Endothelial cell of umbilical vein (primary cell): ENCODE results near the gene SLC2A14. TPM values are rescaled to one million over a fixed set of nuclear protein-coding genes. Genes with fewer than 3 reads are reported as not detected.
A peak's percentile ranks its signal among the peaks of the same experiment; 100 is the strongest.
"Not testable (repeated sequence)": the region's sequence is repeated elsewhere in the genome, so short reads cannot be mapped to it uniquely, and the experiment has no call there.

Experiments
- BruUV-seq: library from RNA; stranded (reverse); fragments of 400-500 nt; replicated peaks from 2 replicates; lab custom pipeline; 2021; lab: Mats Ljungman, UMichigan
- CTCF ChIA-PET: fragments of 300-600, 350-600 bp; sonication (Branson Sonifier 250); formaldehyde crosslinking; loops from one replicate; lab custom pipeline; 2021; ENCODE audit warnings: antibody characterized with exemption, inconsistent platforms; lab: Charles Lee
- POLR2A ChIA-PET: fragments of 300-600, 350-600 bp; sonication (Branson Sonifier 250); formaldehyde crosslinking; loops from one replicate; lab custom pipeline; 2021; ENCODE audit warnings: antibody characterized with exemption, inconsistent platforms; lab: Charles Lee
- DNase-seq: peaks from one replicate; pipeline ENCODE4 v3.0.0-alpha.2; 2011; ENCODE audit warnings: low read depth, low spot score
- FAIRE-seq: peaks from 2 replicates; lab custom pipeline; 2011; peaks lifted over from hg19 to GRCh38; lab: Jason Lieb, UNC
- H2AFZ ChIP-seq: 2 replicates; pipeline ENCODE4 v1.6.0; 2012; ENCODE audit warnings: low read depth, low read length, control low read depth, inconsistent platforms
- H3K27ac ChIP-seq: 2 replicates; pipeline ENCODE4 v1.5.1; 2011; ENCODE audit warnings: low read depth, mild to moderate bottlenecking, control low read depth, low read length, moderate library complexity; ENCODE audit not compliant: insufficient read depth
- H3K27me3 ChIP-seq, 2 experiments: 2 replicates each; pipeline versions ENCODE4 v1.6.0 to v1.6.1; 2011; ENCODE audit warnings: low read length in 2 of 2, mixed read lengths in 1 of 2; ENCODE audit not compliant: control insufficient read depth in 2 of 2, insufficient read depth in 2 of 2
- H3K36me3 ChIP-seq, 2 experiments: 2 replicates in 1 of 2; 3 replicates in 1 of 2; pipeline ENCODE4 v1.5.1; 2011; ENCODE audit warnings: low read length in 2 of 2, mild to moderate bottlenecking in 1 of 2, moderate library complexity in 1 of 2; ENCODE audit not compliant: control insufficient read depth in 2 of 2, insufficient read depth in 2 of 2; ENCODE audit errors: extremely low read depth in 1 of 2
- H3K4me1 ChIP-seq: 3 replicates; pipeline ENCODE4 v1.5.1; 2011; ENCODE audit warnings: mild to moderate bottlenecking, low read length; ENCODE audit not compliant: control insufficient read depth, insufficient read depth; ENCODE audit errors: extremely low read depth
- H3K4me2 ChIP-seq: 2 replicates; pipeline ENCODE4 v1.6.1; 2011; ENCODE audit warnings: low read length, control low read depth, mixed read lengths; ENCODE audit not compliant: insufficient read depth
- H3K4me3 ChIP-seq, 3 experiments: fragments of 200-600 bp in 1 of 3; sonication (generic), shearing (Covaris generic) in 1 of 3; replicated peaks in 1 of 3; 2 replicates each; pipeline ENCODE4 v1.5.1; 2011 to 2016; ENCODE audit warnings: control low read depth in 3 of 3, low read length in 3 of 3, mild to moderate bottlenecking in 2 of 3, inconsistent platforms in 1 of 3, low read depth in 1 of 3, moderate library complexity in 1 of 3; ENCODE audit not compliant: insufficient read depth in 1 of 3
- H3K79me2 ChIP-seq: 2 replicates; pipeline ENCODE4 v1.6.0; 2012; ENCODE audit warnings: low read length, inconsistent platforms; ENCODE audit not compliant: control insufficient read depth, insufficient read depth
- H3K9ac ChIP-seq: replicated peaks from 2 replicates; pipeline ENCODE3; 2011; ENCODE audit warnings: low read length, control low read depth; ENCODE audit not compliant: insufficient read depth; ENCODE audit errors: extremely low read depth
- H3K9me1 ChIP-seq: replicated peaks from 3 replicates; pipeline ENCODE4 v1.6.0; 2011; ENCODE audit warnings: mild to moderate bottlenecking, low read length; ENCODE audit not compliant: control insufficient read depth, insufficient read depth; ENCODE audit errors: extremely low read depth
- H3K9me3 ChIP-seq: replicated peaks from 2 replicates; pipeline ENCODE4 v1.5.1; 2012; ENCODE audit warnings: low read length, inconsistent platforms; ENCODE audit not compliant: control insufficient read depth, insufficient read depth
- H4K20me1 ChIP-seq: replicated peaks from 2 replicates; pipeline ENCODE3; 2011; ENCODE audit warnings: mild to moderate bottlenecking, low read length; ENCODE audit not compliant: control insufficient read depth, insufficient read depth; ENCODE audit errors: extremely low read depth
- GATA2 ChIP-seq: IDR thresholded peaks from 2 replicates; pipeline ENCODE4 v1.7.0; 2011; ENCODE audit warnings: low read depth, mild to moderate bottlenecking, moderate library complexity, mixed read lengths, low read length; ENCODE audit not compliant: insufficient read length, insufficient read depth
- POLR2AphosphoS5 ChIP-seq: IDR thresholded peaks from 2 replicates; pipeline ENCODE4 v1.6.1; 2012; ENCODE audit warnings: low read depth, mild to moderate bottlenecking, control low read depth, low read length, moderate library complexity; ENCODE audit not compliant: insufficient read depth
- dilution Hi-C: fragments of 300-500 bp; cut with MboI; formaldehyde crosslinking; loops from one replicate; pipeline ENCODE4 v1.15.0; 2019; ENCODE audit warnings: low sequenced_read_pairs; ENCODE audit not compliant: extremely low pct_ligation_motif_present
- intact Hi-C: fragments of 100-400 bp; cut with micrococcal nuclease; formaldehyde crosslinking; loops from one replicate; pipeline ENCODE4 v1.10.0; 2022
- polyA plus RNA-seq, 4 experiments: library from polyadenylated mRNA; depleted of rRNA in 3 of 4; stranded (reverse) in 3 of 4; unstranded in 1 of 4; fragments of >200 nt; gene quantifications; 2 replicates each; pipeline versions ENCODE4 v1.2.1 to v1.2.3, GENCODE V29; 2011 to 2012; ENCODE audit warnings: missing spikeins in 1 of 4
- total RNA-seq: library from RNA; stranded (reverse); gene quantifications from 2 replicates; pipeline ENCODE4 v1.2.3, GENCODE V29; 2021
- TF ChIP-seq, protein P1 (sequence below), 2 donors: IDR thresholded peaks; 1 replicate in 1 of 2; 2 replicates in 1 of 2; pipeline ENCODE4 v1.5.1; 2011; ENCODE audit warnings: low read length in 2 of 2, mild to moderate bottlenecking in 2 of 2, moderate library complexity in 2 of 2, control low read depth in 1 of 2, inconsistent platforms in 1 of 2, low read depth in 1 of 2; ENCODE audit not compliant: insufficient read depth in 1 of 2; ENCODE audit errors: extremely low read depth in 1 of 2

Gene SLC2A14
- total and polyA plus RNA-seq, 2 donors (not counting 3 experiments of a cell fraction or from before 2014, with no cell fraction given) = not detected

DNA sequence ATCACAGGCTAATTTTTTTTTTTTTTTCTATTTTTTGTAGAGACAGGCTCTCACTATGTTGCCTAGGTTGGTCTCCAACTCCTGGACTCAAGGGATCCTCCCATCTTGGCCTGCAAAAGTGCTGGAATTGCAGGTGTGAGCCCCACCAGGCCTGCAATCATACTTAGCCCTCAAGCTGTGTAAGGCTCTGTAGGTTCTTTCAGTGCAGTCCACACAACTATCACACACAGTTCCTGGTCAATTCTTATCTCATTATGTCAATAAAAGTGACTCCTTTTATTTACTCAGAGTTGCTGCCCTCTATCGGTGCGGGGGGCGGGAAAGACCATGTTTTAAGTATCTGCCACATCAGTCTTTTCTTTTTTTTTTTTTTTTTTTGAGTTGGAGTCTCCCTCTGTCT lies 34.3 kb upstream of the SLC2A14 start:
- dilution Hi-C loops = no loop called here
- Histone ChIP-seq H2AFZ (no peak overlapping the region), H3K27ac (no peak overlapping the region), H3K4me1 (peaks cover 6% of the 10 kb centered on the region), H3K4me3 (no peak overlapping the region), H3K9me1 (no peaks in the 10 kb centered on the region), H4K20me1 (no peaks in the 10 kb centered on the region), H3K79me2 (no peaks in the 10 kb centered on the region), H3K9ac (no peak overlapping the region), H3K27me3 (peaks cover 0 to 10% of the 10 kb centered on the region in 2 experiments), H3K36me3 (no peaks in the 10 kb centered on the region), H3K9me3 (no peaks in the 10 kb centered on the region), H3K4me2 (no peak overlapping the region)
- ChIA-PET POLR2A (interaction anchor here (0.6 kb wide), 1 partner anchor 29 kb away, joined by 3 read pairs; no protein-coding TSS in a partner anchor), CTCF (interaction anchor here (0.6 to 3.1 kb wide), 8 partner anchors 11 to 156 kb away, joined by 3 to 13 read pairs (median 4); no protein-coding TSS in a partner anchor)
- intact Hi-C loops = loop anchor here (1.0 to 2.0 kb wide), 4 partner anchors 47 to 230 kb away; no protein-coding TSS in a partner anchor
- TF ChIP-seq GATA2 = peak; percentile 32
- no peak for TF ChIP-seq POLR2AphosphoS5
- TF ChIP-seq, protein P1, sequence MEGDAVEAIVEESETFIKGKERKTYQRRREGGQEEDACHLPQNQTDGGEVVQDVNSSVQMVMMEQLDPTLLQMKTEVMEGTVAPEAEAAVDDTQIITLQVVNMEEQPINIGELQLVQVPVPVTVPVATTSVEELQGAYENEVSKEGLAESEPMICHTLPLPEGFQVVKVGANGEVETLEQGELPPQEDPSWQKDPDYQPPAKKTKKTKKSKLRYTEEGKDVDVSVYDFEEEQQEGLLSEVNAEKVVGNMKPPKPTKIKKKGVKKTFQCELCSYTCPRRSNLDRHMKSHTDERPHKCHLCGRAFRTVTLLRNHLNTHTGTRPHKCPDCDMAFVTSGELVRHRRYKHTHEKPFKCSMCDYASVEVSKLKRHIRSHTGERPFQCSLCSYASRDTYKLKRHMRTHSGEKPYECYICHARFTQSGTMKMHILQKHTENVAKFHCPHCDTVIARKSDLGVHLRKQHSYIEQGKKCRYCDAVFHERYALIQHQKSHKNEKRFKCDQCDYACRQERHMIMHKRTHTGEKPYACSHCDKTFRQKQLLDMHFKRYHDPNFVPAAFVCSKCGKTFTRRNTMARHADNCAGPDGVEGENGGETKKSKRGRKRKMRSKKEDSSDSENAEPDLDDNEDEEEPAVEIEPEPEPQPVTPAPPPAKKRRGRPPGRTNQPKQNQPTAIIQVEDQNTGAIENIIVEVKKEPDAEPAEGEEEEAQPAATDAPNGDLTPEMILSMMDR (IDR thresholded peaks at IDR 0.05; ENCODE audit: extremely low read depth in 1 of 2, insufficient read depth in 1 of 2, low read depth in 1 of 2, low read length in 2 of 2) = peak; percentile 45 to 55
- FAIRE-seq (peak; percentile 52), DNase-seq (peak; percentile 75)
- no TSS peak for BruUV-seq

DNA sequence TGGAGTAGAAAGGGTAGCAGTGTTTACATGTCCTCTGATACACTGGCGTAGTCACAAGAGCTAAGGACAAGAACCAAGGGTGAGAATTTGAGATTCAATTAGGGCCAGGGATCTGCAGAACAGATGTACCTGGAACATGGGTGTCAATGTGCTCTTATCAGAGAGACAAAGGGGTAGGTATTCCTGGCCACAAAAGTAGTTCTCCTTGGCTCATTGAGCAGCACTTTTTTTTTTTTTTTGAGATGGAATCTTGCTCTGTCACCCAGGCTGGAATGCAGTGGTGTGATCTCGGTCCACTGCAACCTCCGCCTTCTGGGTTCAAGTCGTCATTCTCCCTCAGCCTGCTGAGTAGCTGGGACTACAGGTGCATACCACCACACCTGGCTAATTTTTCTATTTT lies 33.6 kb upstream of the SLC2A14 start:
- FAIRE-seq = not testable (repeated sequence)
- CTCF ChIA-PET = interaction anchor here (1.0 to 3.1 kb wide), 8 partner anchors 12 to 105 kb away, joined by 3 to 13 read pairs (median 6); no protein-coding TSS in a partner anchor

DNA sequence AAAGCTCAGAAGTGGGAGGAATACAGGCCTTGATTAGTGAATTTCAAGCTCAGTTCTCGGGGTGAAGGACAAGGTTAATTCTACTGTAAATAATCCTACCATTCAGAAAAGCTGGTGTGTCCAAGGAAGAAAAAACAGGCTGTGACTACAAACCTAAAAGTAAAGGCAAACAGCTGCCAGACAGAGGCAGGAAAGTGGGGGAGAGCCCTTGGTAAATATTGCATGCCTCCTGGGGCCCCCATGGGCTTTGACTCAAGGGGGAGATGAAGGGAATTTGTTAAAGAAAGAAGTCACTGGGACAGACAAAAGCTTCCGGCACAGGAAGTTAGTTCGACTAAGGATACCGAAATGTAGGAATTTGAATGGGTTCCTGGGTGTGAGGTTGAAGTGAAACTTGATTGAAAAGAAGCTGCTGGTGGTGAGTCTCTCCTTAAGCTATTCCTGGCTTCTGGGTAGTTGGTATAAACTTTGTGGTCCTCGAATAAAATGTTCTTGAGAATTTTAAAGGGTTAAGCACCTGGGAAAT lies 32.9 kb upstream of the SLC2A14 start:
- H4K20me1 ChIP-seq, H3K9ac ChIP-seq, BruUV-seq, DNase-seq, H3K27ac ChIP-seq, H3K9me1 ChIP-seq, H3K4me2 ChIP-seq, H3K9me3 ChIP-seq, H3K79me2 ChIP-seq, H3K4me1 ChIP-seq, dilution Hi-C loops, H3K36me3 ChIP-seq, H3K4me3 ChIP-seq, H2AFZ ChIP-seq: not testable (repeated sequence)
- intact Hi-C loops = loop anchor here (2.0 kb wide), 1 partner anchor 73 kb away; no protein-coding TSS in a partner anchor
- FAIRE-seq = peak; percentile 79
- peaks cover 5 to 17% of the 10 kb centered on the region in 2 experiments for H3K27me3 ChIP-seq
- CTCF ChIA-PET = interaction anchor here (0.7 to 3.1 kb wide), 11 partner anchors 9 to 107 kb away, joined by 3 to 13 read pairs (median 8); no protein-coding TSS in a partner anchor
- POLR2A ChIA-PET = interaction anchor here (0.7 kb wide), 1 partner anchor 107 kb away, joined by 3 read pairs; no protein-coding TSS in a partner anchor

More for the DNA sequence above, 33.6 kb upstream of the SLC2A14 start:
- H3K9me1 ChIP-seq, H2AFZ ChIP-seq, H3K79me2 ChIP-seq, DNase-seq, BruUV-seq, H3K27ac ChIP-seq, H3K4me3 ChIP-seq, POLR2A ChIA-PET, H3K9ac ChIP-seq, H3K4me1 ChIP-seq, H3K9me3 ChIP-seq, H3K4me2 ChIP-seq, H3K36me3 ChIP-seq, dilution Hi-C loops, H4K20me1 ChIP-seq: not testable (repeated sequence)
- H3K27me3 ChIP-seq = peaks cover 0 to 11% of the 10 kb centered on the region in 2 experiments
- intact Hi-C loops = loop anchor here (2.0 kb wide), 1 partner anchor 74 kb away; no protein-coding TSS in a partner anchor
